T-cell (primary cell): ENCODE data around the gene TMPRSS11D. TPM values are rescaled to one million over a fixed set of nuclear protein-coding genes. Genes with fewer than 3 reads are reported as not detected.

Source experiments
- ATAC-seq, 4 experiments: fragments of 200-7000 bp in 3 of 4; fragments of 150-1000 bp in 1 of 4; cut with Tn5 transposase; replicated peaks in 1 of 4; 1 replicate in 3 of 4; 2 replicates in 1 of 4; pipeline ENCODE4 v1.10.0; 2021; ENCODE audit warnings: moderate library complexity in 3 of 4, mild to moderate bottlenecking in 2 of 4, moderate number of reproducible peaks in 1 of 4
- CTCF ChIA-PET, 2 donors: fragments of 300-600 bp; sonication (Branson Sonifier 250); formaldehyde crosslinking; loops; one replicate each; lab custom pipeline; 2022; ENCODE audit warnings: antibody characterized with exemption in 2 of 2; lab: Charles Lee
- POLR2A ChIA-PET, 2 donors: fragments of 300-600 bp; sonication (Branson Sonifier 250); formaldehyde crosslinking; loops; one replicate each; lab custom pipeline; 2022; ENCODE audit warnings: antibody characterized with exemption in 2 of 2; lab: Charles Lee
- DNase-seq, 35 experiments: peaks; one replicate each; pipeline versions ENCODE4 v3.0.0 to v3.0.0-alpha.2; 2013 to 2023
- H3K27ac ChIP-seq: one replicate; pipeline ENCODE4 v1.5.1; 2013; ENCODE audit warnings: low read length
- H3K27me3 ChIP-seq, 2 experiments: replicated peaks in 1 of 2; 1 replicate in 1 of 2; 2 replicates in 1 of 2; pipeline versions ENCODE4 v1.6.1 to v1.7.0; 2013; ENCODE audit warnings: low read length in 1 of 2, mixed read lengths in 1 of 2; ENCODE audit not compliant: control insufficient read depth in 2 of 2, insufficient read depth in 2 of 2; ENCODE audit errors: extremely low read depth in 1 of 2
- H3K36me3 ChIP-seq, 2 donors: 1 replicate in 1 of 2; 2 replicates in 1 of 2; pipeline versions ENCODE4 v1.6.1 to v1.7.0; 2013; ENCODE audit warnings: low read length in 1 of 2; ENCODE audit not compliant: control insufficient read depth in 2 of 2, insufficient read depth in 1 of 2; ENCODE audit errors: extremely low read depth in 1 of 2
- H3K4me1 ChIP-seq, 2 experiments: 1 replicate in 1 of 2; 2 replicates in 1 of 2; pipeline versions ENCODE4 v1.6.1 to v1.7.0; 2013; ENCODE audit warnings: low read length in 2 of 2, mixed read lengths in 1 of 2; ENCODE audit not compliant: insufficient read depth in 2 of 2, control insufficient read depth in 1 of 2; ENCODE audit errors: extremely low read depth in 1 of 2
- H3K4me3 ChIP-seq, 2 donors: 1 replicate in 1 of 2; 2 replicates in 1 of 2; pipeline versions ENCODE4 v1.5.1 to v1.7.0; 2013; ENCODE audit warnings: mild to moderate bottlenecking in 2 of 2, low read length in 1 of 2, moderate library complexity in 1 of 2; ENCODE audit not compliant: control insufficient read depth in 1 of 2; ENCODE audit errors: extremely low read depth in 1 of 2
- H3K9me3 ChIP-seq: 2 replicates; pipeline ENCODE4 v1.7.0; 2013
- H3K27ac Mint-ChIP-seq, 2 donors: one replicate each; pipeline ENCODE4 v1.8.0; 2020 to 2021; ENCODE audit warnings: mild to moderate bottlenecking in 2 of 2, mixed read lengths in 2 of 2
- H3K27me3 Mint-ChIP-seq, 2 donors: one replicate each; pipeline ENCODE4 v1.8.0; 2021 to 2022; ENCODE audit warnings: mixed read lengths in 2 of 2
- H3K36me3 Mint-ChIP-seq: one replicate; pipeline ENCODE4 v1.8.0; 2021; ENCODE audit warnings: mixed read lengths
- H3K4me1 Mint-ChIP-seq, 3 donors: one replicate each; pipeline ENCODE4 v1.8.0; 2020 to 2022; ENCODE audit warnings: mixed read lengths in 3 of 3, mild to moderate bottlenecking in 1 of 3
- H3K4me3 Mint-ChIP-seq, 3 donors: one replicate each; pipeline ENCODE4 v1.8.0; 2020 to 2022; ENCODE audit warnings: mild to moderate bottlenecking in 3 of 3, mixed read lengths in 3 of 3, moderate library complexity in 3 of 3
- H3K9me3 Mint-ChIP-seq, 3 donors: one replicate each; pipeline ENCODE4 v1.8.0; 2020 to 2022; ENCODE audit warnings: mixed read lengths in 3 of 3
- WGBS: methylation state at CpG from one replicate; pipeline ENCODE4 v1.1.5; 2013; ENCODE audit warnings: missing lambda C conversion rate; ENCODE audit not compliant: insufficient coverage; 5-methylcytosine and 5-hydroxymethylcytosine counted together
- total RNA-seq, 35 experiments: library from RNA in 6 of 35; stranded (reverse) in 6 of 35; fragments of 120-200 nt in 1 of 35; gene quantifications; one replicate each; pipeline versions ENCODE4 v1.2.1 to v1.2.4 and lab custom pipeline; 2013 to 2026

TMPRSS11D gene
- total RNA-seq, 5 donors from 2014 or later (not counting 1 experiment from before 2014, with no cell fraction given) = not detected

DNA sequence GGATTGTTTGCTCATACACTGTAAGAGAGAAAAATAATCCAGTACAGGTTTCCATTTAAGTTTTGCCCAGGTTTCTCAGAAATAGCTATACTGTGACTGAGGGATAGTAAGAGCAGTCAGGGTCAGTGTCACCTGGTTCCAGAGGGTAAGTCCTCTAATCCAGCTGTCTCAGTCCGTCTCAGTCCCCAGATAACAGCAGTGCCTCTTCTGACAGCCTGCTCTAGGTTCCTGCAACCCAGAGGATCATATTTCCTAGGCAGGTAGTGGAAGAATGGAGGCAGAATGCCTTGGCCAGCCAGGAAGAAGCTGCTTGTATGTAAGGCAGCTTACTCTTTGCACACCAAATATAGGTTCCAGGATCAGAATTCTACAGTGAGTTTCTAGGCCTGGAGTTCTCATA lies 107.1 kb downstream of the TMPRSS11D start:
- Mint-ChIP-seq H3K27me3 (no peaks in the 10 kb centered on the region), H3K27ac (no peak overlapping the region), H3K4me3 (no peak overlapping the region), H3K9me3 (no peaks in the 10 kb centered on the region), H3K36me3 (no peaks in the 10 kb centered on the region), H3K4me1 (no peaks in the 10 kb centered on the region)
- no peaks in the 10 kb centered on the region for H3K27me3 ChIP-seq
- ChIA-PET CTCF (interaction anchor here in 1 of 2 donors (0.5 kb wide), 1 partner anchor 289 kb away, joined by 3 read pairs; no protein-coding TSS in a partner anchor), POLR2A (no interaction called here)
- no peak for ATAC-seq
- H3K9me3 ChIP-seq = no peaks in the 10 kb centered on the region
- H3K27ac ChIP-seq = no peak overlapping the region
- no peaks in the 10 kb centered on the region for H3K4me1 ChIP-seq
- no peak overlapping the region for H3K4me3 ChIP-seq
- no peak for DNase-seq
- no CpG with 5 or more reads among the region's 1 CpG for WGBS
- no peaks in the 10 kb centered on the region for H3K36me3 ChIP-seq

Other genes with a start within 250 kb of the TMPRSS11D start
- gene UBA6, start 182.8 kb downstream of the TMPRSS11D start, total RNA-seq = 10 to 100 TPM; 42.3 to 48.4 (median 43.0) TPM
- not detected for gene GNRHR, start 129.6 kb downstream of the TMPRSS11D start, total RNA-seq
- gene TMPRSS11A, start 79.5 kb upstream of the TMPRSS11D start, total RNA-seq = not detected
- not detected for gene TMPRSS11F, start 245.9 kb upstream of the TMPRSS11D start, total RNA-seq